OCI-LY3 (cell line): Measurements from ENCODE around the gene PLD3.

Source experiments
- CTCF ChIP-seq: fragments of 200-600, 300-600 bp; sonication (generic); IDR thresholded peaks from 2 replicates; pipeline ENCODE4 v1.5.1; 2014; ENCODE audit warnings: antibody characterized with exemption, low read length, low read depth
- EZH2phosphoT487 ChIP-seq: fragments of 200-600 bp; shearing (Covaris generic); IDR thresholded peaks from 2 replicates; pipeline ENCODE4 v1.6.1; 2018; ENCODE audit warnings: antibody characterized with exemption, mixed run types, low read depth

- TF ChIP-seq CTCF (no peak), EZH2phosphoT487 (no peak)
These were observed 54.9 kb downstream of the PLD3 start for GRCh38 chr19:40403262-40403984.
